Erythroblast (primary cell): Measurements from ENCODE around the gene ADGRL1.

ENCODE experiments used
- GATA1 ChIP-seq: IDR thresholded peaks from 2 replicates; pipeline ENCODE4 v1.6.1; 2011; ENCODE audit warnings: low read depth, mild to moderate bottlenecking, control low read depth, low read length, moderate library complexity
- POLR2A ChIP-seq: IDR thresholded peaks from 2 replicates; pipeline ENCODE4 v1.6.1; 2011; ENCODE audit warnings: mild to moderate bottlenecking, low read length

- TF ChIP-seq POLR2A (no peak), GATA1 (no peak)
Observed at GRCh38 chr19:14118165-14119051, 87.6 kb downstream of the ADGRL1 start.
